H9 (cell line): ENCODE results near the gene RSF1. TPM values are rescaled to one million over a fixed set of nuclear protein-coding genes. Genes with fewer than 3 reads are reported as not detected.

Experiments used
- DNase-seq: peaks from one replicate; pipeline ENCODE4 v3.0.0-alpha.2; 2017
- H2AFZ ChIP-seq: one replicate; pipeline ENCODE4 v1.6.1; 2013; ENCODE audit warnings: mild to moderate bottlenecking, low read length, control low read depth, moderate library complexity
- H2AK5ac ChIP-seq: 2 replicates; pipeline ENCODE4 v1.6.1; 2013; ENCODE audit warnings: low read length, control low read depth, mixed read lengths; ENCODE audit not compliant: insufficient read length
- H2BK120ac ChIP-seq: one replicate; pipeline ENCODE4 v1.6.1; 2013; ENCODE audit warnings: low read depth, mild to moderate bottlenecking, low read length, control low read depth, inconsistent platforms; ENCODE audit not compliant: poor library complexity, severe bottlenecking
- H2BK12ac ChIP-seq: 2 replicates; pipeline ENCODE4 v1.6.1; 2013; ENCODE audit warnings: low read length, control low read depth, mixed read lengths, low read depth; ENCODE audit not compliant: insufficient read length
- H2BK15ac ChIP-seq: 2 replicates; pipeline ENCODE4 v1.6.1; 2013; ENCODE audit warnings: low read depth, low read length, control low read depth
- H2BK20ac ChIP-seq: one replicate; pipeline ENCODE4 v1.6.1; 2013; ENCODE audit warnings: low read depth, mild to moderate bottlenecking, low read length, control low read depth, inconsistent platforms; ENCODE audit not compliant: poor library complexity, severe bottlenecking
- H2BK5ac ChIP-seq: 2 replicates; pipeline ENCODE4 v1.6.1; 2013; ENCODE audit warnings: low read length, control low read depth, mixed read lengths; ENCODE audit not compliant: insufficient read length
- H3K14ac ChIP-seq: 2 replicates; pipeline ENCODE4 v1.6.1; 2013; ENCODE audit warnings: low read length, control low read depth; ENCODE audit not compliant: insufficient read depth
- H3K18ac ChIP-seq: 2 replicates; pipeline ENCODE4 v1.6.1; 2013; ENCODE audit warnings: low read depth, mild to moderate bottlenecking, mixed read lengths, low read length, control low read depth; ENCODE audit not compliant: insufficient read length
- H3K23ac ChIP-seq: 2 replicates; pipeline ENCODE4 v1.6.1; 2013; ENCODE audit warnings: low read length, control low read depth, mixed read lengths, low read depth; ENCODE audit not compliant: insufficient read length
- H3K23me2 ChIP-seq: 2 replicates; pipeline ENCODE4 v1.6.1; 2013; ENCODE audit warnings: low read depth, mild to moderate bottlenecking, mixed read lengths, low read length, control low read depth; ENCODE audit not compliant: insufficient read length, poor library complexity, severe bottlenecking
- H3K27ac ChIP-seq: 2 replicates; pipeline ENCODE4 v1.5.1; 2013; ENCODE audit warnings: low read length, control low read depth, mixed read lengths, low read depth; ENCODE audit not compliant: insufficient read length
- H3K27me3 ChIP-seq: 2 replicates; pipeline ENCODE4 v1.6.1; 2013; ENCODE audit warnings: low read length, control low read depth, inconsistent platforms; ENCODE audit not compliant: insufficient read depth
- H3K4ac ChIP-seq: 2 replicates; pipeline ENCODE4 v1.6.1; 2013; ENCODE audit warnings: low read depth, mild to moderate bottlenecking, control low read depth, inconsistent platforms, low read length, moderate library complexity
- H3K4me1 ChIP-seq: 2 replicates; pipeline ENCODE4 v1.6.1; 2013; ENCODE audit warnings: low read length, control low read depth, inconsistent platforms; ENCODE audit not compliant: insufficient read depth
- H3K4me2 ChIP-seq: 2 replicates; pipeline ENCODE4 v1.6.1; 2013; ENCODE audit warnings: low read length, control low read depth, mixed read lengths; ENCODE audit not compliant: insufficient read length, insufficient read depth
- H3K56ac ChIP-seq: 2 replicates; pipeline ENCODE4 v1.6.1; 2013; ENCODE audit warnings: low read depth, mild to moderate bottlenecking, mixed read lengths, low read length, control low read depth; ENCODE audit not compliant: insufficient read length
- H3K79me1 ChIP-seq: 2 replicates; pipeline ENCODE4 v1.6.1; 2013; ENCODE audit warnings: low read depth, mild to moderate bottlenecking, moderate library complexity, low read length, control low read depth, inconsistent platforms; ENCODE audit not compliant: insufficient read depth, poor library complexity, severe bottlenecking
- H3K79me2 ChIP-seq: 2 replicates; pipeline ENCODE4 v1.6.1; 2013; ENCODE audit warnings: low read length, control low read depth, inconsistent platforms; ENCODE audit not compliant: insufficient read depth
- H3K9ac ChIP-seq: 2 replicates; pipeline ENCODE4 v1.6.1; 2013; ENCODE audit warnings: low read length, control low read depth, mixed read lengths; ENCODE audit not compliant: insufficient read length; ENCODE audit errors: extremely low read depth
- H3K9me3 ChIP-seq: one replicate; pipeline ENCODE4 v1.6.1; 2013; ENCODE audit warnings: low read depth, low read length, inconsistent platforms; ENCODE audit not compliant: control insufficient read depth
- H3T11ph ChIP-seq: one replicate; pipeline ENCODE4 v1.6.1; 2013; ENCODE audit warnings: mild to moderate bottlenecking, low read length, control low read depth, inconsistent platforms
- H4K20me1 ChIP-seq: one replicate; pipeline ENCODE4 v1.6.1; 2013; ENCODE audit not compliant: control insufficient read depth, insufficient read length, insufficient read depth
- H4K5ac ChIP-seq: 2 replicates; pipeline ENCODE4 v1.6.1; 2013; ENCODE audit warnings: low read depth, mild to moderate bottlenecking, mixed read lengths, low read length, control low read depth; ENCODE audit not compliant: insufficient read length
- H4K8ac ChIP-seq: replicated peaks from 2 replicates; pipeline ENCODE4 v1.6.1; 2013; ENCODE audit warnings: low read length, control low read depth, mixed read lengths, low read depth; ENCODE audit not compliant: insufficient read length
- H4K91ac ChIP-seq: 2 replicates; pipeline ENCODE4 v1.6.1; 2013; ENCODE audit warnings: low read depth, mild to moderate bottlenecking, moderate library complexity, mixed read lengths, low read length, control low read depth; ENCODE audit not compliant: insufficient read length
- H3K27ac Mint-ChIP-seq, 3 experiments: 2 replicates in 2 of 3; 3 replicates in 1 of 3; pipeline ENCODE4 v1.8.0; 2020 to 2021; ENCODE audit warnings: mixed read lengths in 3 of 3, mild to moderate bottlenecking in 1 of 3, moderate library complexity in 1 of 3
- H3K27me3 Mint-ChIP-seq: 2 replicates; pipeline ENCODE4 v1.8.0; 2021; ENCODE audit warnings: low read depth, mild to moderate bottlenecking, moderate library complexity, mixed read lengths
- H3K36me3 Mint-ChIP-seq, 3 experiments: 2 replicates in 2 of 3; 3 replicates in 1 of 3; pipeline ENCODE4 v1.8.0; 2020 to 2021; ENCODE audit warnings: low read depth in 3 of 3, mixed read lengths in 3 of 3; ENCODE audit not compliant: insufficient read depth in 1 of 3
- H3K4me1 Mint-ChIP-seq, 2 experiments: 2 replicates each; pipeline ENCODE4 v1.8.0; 2020; ENCODE audit warnings: mixed read lengths in 2 of 2
- H3K4me3 Mint-ChIP-seq, 2 experiments: 2 replicates in 1 of 2; 3 replicates in 1 of 2; pipeline ENCODE4 v1.8.0; 2020 to 2021; ENCODE audit warnings: mild to moderate bottlenecking in 2 of 2, mixed read lengths in 2 of 2, moderate library complexity in 1 of 2
- H3K9me3 Mint-ChIP-seq, 2 experiments: 2 replicates in 1 of 2; 3 replicates in 1 of 2; pipeline ENCODE4 v1.8.0; 2020; ENCODE audit warnings: mild to moderate bottlenecking in 2 of 2, mixed read lengths in 2 of 2, moderate library complexity in 1 of 2
- WGBS: extraction: QIAGEN DNeasy Blood & Tissue Kit; methylation state at CpG from one replicate; pipeline ENCODE4 v1.1.7; 2013; ENCODE audit warnings: missing lambda C conversion rate, low lambda C conversion rate, mixed read lengths; ENCODE audit not compliant: insufficient read length; ENCODE audit errors: extremely low coverage; 5-methylcytosine and 5-hydroxymethylcytosine counted together
- total RNA-seq: library from RNA; stranded (reverse); gene quantifications from 2 replicates; pipeline ENCODE4 v1.2.1, GENCODE V29; 2021
- TF ChIP-seq, protein P1 (sequence below): fragments of 200-600 bp; sonication (generic); conservative IDR thresholded peaks from 3 replicates; pipeline ENCODE4 v1.8.0; 2021; ENCODE audit warnings: antibody characterized with exemption, mild to moderate bottlenecking

Gene RSF1
- total RNA-seq, 1 experiment from 2014 or later: 82.6 TPM

DNA sequence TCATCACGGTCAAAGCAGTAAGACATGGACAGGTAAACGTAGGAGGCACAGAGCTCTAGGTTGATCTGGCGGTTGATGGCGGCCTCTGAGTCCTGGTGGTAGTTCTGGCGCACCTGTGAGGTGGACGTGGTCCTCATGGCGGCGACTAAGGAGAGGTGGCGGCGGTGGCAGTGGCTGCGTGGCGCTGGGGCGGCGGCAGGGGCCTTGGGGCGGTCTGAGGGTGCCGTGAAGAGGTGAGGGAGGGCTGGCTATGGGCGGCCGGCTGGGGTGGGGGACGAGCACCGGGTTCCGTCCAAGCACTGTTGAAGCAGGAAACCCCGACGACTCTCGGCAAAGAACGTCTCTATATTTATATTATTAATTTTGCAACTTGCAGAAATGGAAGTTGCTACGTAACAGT is 85.6 kb downstream of the RSF1 start:
- no peaks in the 10 kb centered on the region for H3K4me1 Mint-ChIP-seq
- no peak overlapping the region for H3K18ac ChIP-seq
- no peak overlapping the region for H3K4me3 Mint-ChIP-seq
- no peak overlapping the region for H2BK15ac ChIP-seq
- no CpG with 5 or more reads among the region's 26 CpGs for WGBS
- H3K23me2 ChIP-seq: no peaks in the 10 kb centered on the region
- no peaks in the 10 kb centered on the region for H3K79me2 ChIP-seq
- H3K14ac ChIP-seq: no peak overlapping the region
- no peak overlapping the region for H2BK5ac ChIP-seq
- no peak overlapping the region for H3K9ac ChIP-seq
- H3K4ac ChIP-seq: no peak overlapping the region
- H3K79me1 ChIP-seq: no peaks in the 10 kb centered on the region
- no peak overlapping the region for H4K8ac ChIP-seq
- H4K20me1 ChIP-seq: no peaks in the 10 kb centered on the region
- no peak overlapping the region for H2AFZ ChIP-seq
- no peak overlapping the region for H3K27ac ChIP-seq
- H3K4me1 ChIP-seq: no peaks in the 10 kb centered on the region
- H3K27me3 ChIP-seq: no peaks in the 10 kb centered on the region
- H3K4me2 ChIP-seq: no peak overlapping the region
- H3K36me3 Mint-ChIP-seq: peaks cover 64 to 83% (median 75%) of the 10 kb centered on the region in 3 experiments
- no peak overlapping the region for H2BK12ac ChIP-seq
- H3K27me3 Mint-ChIP-seq: no peaks in the 10 kb centered on the region
- TF ChIP-seq, protein P1, sequence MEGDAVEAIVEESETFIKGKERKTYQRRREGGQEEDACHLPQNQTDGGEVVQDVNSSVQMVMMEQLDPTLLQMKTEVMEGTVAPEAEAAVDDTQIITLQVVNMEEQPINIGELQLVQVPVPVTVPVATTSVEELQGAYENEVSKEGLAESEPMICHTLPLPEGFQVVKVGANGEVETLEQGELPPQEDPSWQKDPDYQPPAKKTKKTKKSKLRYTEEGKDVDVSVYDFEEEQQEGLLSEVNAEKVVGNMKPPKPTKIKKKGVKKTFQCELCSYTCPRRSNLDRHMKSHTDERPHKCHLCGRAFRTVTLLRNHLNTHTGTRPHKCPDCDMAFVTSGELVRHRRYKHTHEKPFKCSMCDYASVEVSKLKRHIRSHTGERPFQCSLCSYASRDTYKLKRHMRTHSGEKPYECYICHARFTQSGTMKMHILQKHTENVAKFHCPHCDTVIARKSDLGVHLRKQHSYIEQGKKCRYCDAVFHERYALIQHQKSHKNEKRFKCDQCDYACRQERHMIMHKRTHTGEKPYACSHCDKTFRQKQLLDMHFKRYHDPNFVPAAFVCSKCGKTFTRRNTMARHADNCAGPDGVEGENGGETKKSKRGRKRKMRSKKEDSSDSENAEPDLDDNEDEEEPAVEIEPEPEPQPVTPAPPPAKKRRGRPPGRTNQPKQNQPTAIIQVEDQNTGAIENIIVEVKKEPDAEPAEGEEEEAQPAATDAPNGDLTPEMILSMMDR: no peak
- no peak overlapping the region for H2BK120ac ChIP-seq
- no peak overlapping the region for H4K5ac ChIP-seq
- H4K91ac ChIP-seq: no peak overlapping the region
- H3K9me3 ChIP-seq: peaks cover 16% of the 10 kb centered on the region
- peaks cover 27 to 29% of the 10 kb centered on the region in 2 experiments for H3K9me3 Mint-ChIP-seq
- no peak overlapping the region for H3T11ph ChIP-seq
- H2BK20ac ChIP-seq: no peak overlapping the region
- no peak for DNase-seq
- H3K23ac ChIP-seq: no peak overlapping the region
- no peak overlapping the region for H3K56ac ChIP-seq
- no peak overlapping the region for H2AK5ac ChIP-seq
- no peak overlapping the region for H3K27ac Mint-ChIP-seq
